A673 (cell line): ENCODE results near the gene SULT2B1. TPM values are rescaled to one million over a fixed set of nuclear protein-coding genes. Genes with fewer than 3 reads are reported as not detected.

Experiments
- BruUV-seq: library from RNA; stranded (reverse); fragments of 400-500 nt; replicated peaks from 2 replicates; lab custom pipeline; 2021; lab: Mats Ljungman, UMichigan
- CTCF ChIA-PET: fragments of 300-600 bp; sonication (Branson Sonifier 250); formaldehyde crosslinking; loops from one replicate; lab custom pipeline; 2022; ENCODE audit warnings: antibody characterized with exemption; lab: Charles Lee
- POLR2A ChIA-PET: fragments of 300-600 bp; sonication (Branson Sonifier 250); formaldehyde crosslinking; loops from one replicate; lab custom pipeline; 2022; ENCODE audit warnings: antibody characterized with exemption; ENCODE audit not compliant: low non-redundant PET; lab: Charles Lee
- DNase-seq: peaks from one replicate; pipeline ENCODE4 v3.0.0-alpha.2; 2015; ENCODE audit warnings: low spot score
- H3K27ac ChIP-seq: fragments of 200-600 bp; sonication (generic); 2 replicates; pipeline ENCODE4 v1.5.1; 2016; ENCODE audit warnings: mixed run types, low read depth, mild to moderate bottlenecking, mixed read lengths, antibody characterized with exemption, low read length; ENCODE audit not compliant: poor library complexity, severe bottlenecking
- H3K27me3 ChIP-seq: fragments of 200-600 bp; sonication (generic); replicated peaks from 2 replicates; pipeline ENCODE4 v1.6.1; 2017; ENCODE audit warnings: mixed run types, low read depth, mild to moderate bottlenecking, mixed read lengths, antibody characterized with exemption, low read length; ENCODE audit not compliant: insufficient read depth, poor library complexity
- H3K36me3 ChIP-seq: fragments of 200-600 bp; sonication (generic); 2 replicates; pipeline ENCODE4 v1.6.1; 2016; ENCODE audit warnings: mixed run types, mild to moderate bottlenecking, mixed read lengths, antibody characterized with exemption, low read length; ENCODE audit not compliant: insufficient read depth, poor library complexity, severe bottlenecking
- H3K4me1 ChIP-seq: fragments of 200-600 bp; sonication (generic); 2 replicates; pipeline ENCODE4 v1.6.1; 2017; ENCODE audit warnings: mixed run types, mild to moderate bottlenecking, mixed read lengths, antibody characterized with exemption, low read length; ENCODE audit not compliant: insufficient read depth, poor library complexity, severe bottlenecking
- H3K4me3 ChIP-seq: fragments of 200-600 bp; sonication (generic); 2 replicates; pipeline ENCODE4 v1.5.1; 2016; ENCODE audit warnings: low read depth, mixed run types, mild to moderate bottlenecking, mixed read lengths, low read length; ENCODE audit not compliant: poor library complexity, severe bottlenecking
- H3K9me3 ChIP-seq: fragments of 200-600 bp; sonication (generic); 2 replicates; pipeline ENCODE4 v1.6.1; 2016; ENCODE audit warnings: mixed run types, low read depth, mild to moderate bottlenecking, mixed read lengths, antibody characterized with exemption, low read length; ENCODE audit not compliant: poor library complexity, severe bottlenecking
- EZH2 ChIP-seq: fragments of 200-600 bp; sonication (generic); IDR thresholded peaks from 2 replicates; pipeline ENCODE4 v1.6.1; 2017; ENCODE audit warnings: borderline replicate concordance, low read depth, mild to moderate bottlenecking, mixed read lengths, antibody characterized with exemption, low read length; ENCODE audit not compliant: poor library complexity, severe bottlenecking
- intact Hi-C: fragments of 100-400 bp; cut with micrococcal nuclease; formaldehyde crosslinking; loops from one replicate; pipeline ENCODE4 v1.10.0; 2022; ENCODE audit not compliant: unreplicated experiment
- total RNA-seq: library from RNA; stranded (reverse); gene quantifications from 2 replicates; pipeline ENCODE4 v1.2.3, GENCODE V29; 2021
- TF ChIP-seq, protein P1 (sequence below): fragments of 300-800, 200-600 bp; sonication (generic); conservative IDR thresholded peaks from 2 replicates; pipeline ENCODE4 v1.5.1; 2017; ENCODE audit warnings: low read depth, mild to moderate bottlenecking, antibody characterized with exemption, low read length, moderate library complexity, mixed read lengths

The SULT2B1 gene
- total RNA-seq, 1 experiment from 2014 or later = 0.60 TPM

DNA sequence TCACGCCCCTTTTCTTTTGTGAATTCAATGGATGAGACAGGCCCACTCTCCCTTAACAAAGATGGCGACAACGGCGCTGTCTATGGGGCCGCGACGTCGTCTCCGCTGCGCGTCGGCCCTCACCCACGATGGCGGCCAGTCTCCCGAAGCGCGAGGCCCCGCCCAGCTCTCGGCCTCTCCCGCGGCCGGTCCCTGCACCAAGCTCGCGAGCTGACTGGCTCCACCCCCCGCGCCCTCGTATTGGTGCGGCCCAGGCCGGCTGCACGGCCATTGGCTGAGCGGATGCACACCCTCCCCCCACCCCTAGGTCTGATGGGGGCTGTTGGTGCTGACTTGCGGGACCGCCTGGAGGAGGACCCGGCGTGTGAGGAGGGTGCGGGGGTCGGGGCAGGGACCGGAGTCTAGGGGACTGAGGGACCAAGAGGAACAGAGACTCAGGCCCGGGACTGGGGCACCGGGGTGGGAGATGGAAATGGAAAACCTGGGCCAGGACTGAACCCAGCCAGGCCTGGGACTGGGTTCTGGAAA is 72.2 kb downstream of the SULT2B1 start:
- peaks cover 4% of the 10 kb centered on the region for H3K4me1 ChIP-seq
- peak overlapping the region; percentile 85 for H3K27ac ChIP-seq
- H3K4me3 ChIP-seq = peak overlapping the region; percentile 61
- no peaks in the 10 kb centered on the region for H3K27me3 ChIP-seq
- intact Hi-C loops = no loop called here
- H3K9me3 ChIP-seq = no peaks in the 10 kb centered on the region
- no peaks in the 10 kb centered on the region for H3K36me3 ChIP-seq
- ChIA-PET POLR2A (interaction anchor here (0.5 to 1.0 kb wide), 2 partner anchors 10 to 277 kb away, joined by 3 read pairs; no protein-coding TSS in a partner anchor), CTCF (no interaction called here)
- peak; percentile 99 for DNase-seq
- TF ChIP-seq, protein P1, sequence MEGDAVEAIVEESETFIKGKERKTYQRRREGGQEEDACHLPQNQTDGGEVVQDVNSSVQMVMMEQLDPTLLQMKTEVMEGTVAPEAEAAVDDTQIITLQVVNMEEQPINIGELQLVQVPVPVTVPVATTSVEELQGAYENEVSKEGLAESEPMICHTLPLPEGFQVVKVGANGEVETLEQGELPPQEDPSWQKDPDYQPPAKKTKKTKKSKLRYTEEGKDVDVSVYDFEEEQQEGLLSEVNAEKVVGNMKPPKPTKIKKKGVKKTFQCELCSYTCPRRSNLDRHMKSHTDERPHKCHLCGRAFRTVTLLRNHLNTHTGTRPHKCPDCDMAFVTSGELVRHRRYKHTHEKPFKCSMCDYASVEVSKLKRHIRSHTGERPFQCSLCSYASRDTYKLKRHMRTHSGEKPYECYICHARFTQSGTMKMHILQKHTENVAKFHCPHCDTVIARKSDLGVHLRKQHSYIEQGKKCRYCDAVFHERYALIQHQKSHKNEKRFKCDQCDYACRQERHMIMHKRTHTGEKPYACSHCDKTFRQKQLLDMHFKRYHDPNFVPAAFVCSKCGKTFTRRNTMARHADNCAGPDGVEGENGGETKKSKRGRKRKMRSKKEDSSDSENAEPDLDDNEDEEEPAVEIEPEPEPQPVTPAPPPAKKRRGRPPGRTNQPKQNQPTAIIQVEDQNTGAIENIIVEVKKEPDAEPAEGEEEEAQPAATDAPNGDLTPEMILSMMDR = no peak
- TF ChIP-seq EZH2 = no peak
- TSS peak; percentile 1 for BruUV-seq

DNA sequence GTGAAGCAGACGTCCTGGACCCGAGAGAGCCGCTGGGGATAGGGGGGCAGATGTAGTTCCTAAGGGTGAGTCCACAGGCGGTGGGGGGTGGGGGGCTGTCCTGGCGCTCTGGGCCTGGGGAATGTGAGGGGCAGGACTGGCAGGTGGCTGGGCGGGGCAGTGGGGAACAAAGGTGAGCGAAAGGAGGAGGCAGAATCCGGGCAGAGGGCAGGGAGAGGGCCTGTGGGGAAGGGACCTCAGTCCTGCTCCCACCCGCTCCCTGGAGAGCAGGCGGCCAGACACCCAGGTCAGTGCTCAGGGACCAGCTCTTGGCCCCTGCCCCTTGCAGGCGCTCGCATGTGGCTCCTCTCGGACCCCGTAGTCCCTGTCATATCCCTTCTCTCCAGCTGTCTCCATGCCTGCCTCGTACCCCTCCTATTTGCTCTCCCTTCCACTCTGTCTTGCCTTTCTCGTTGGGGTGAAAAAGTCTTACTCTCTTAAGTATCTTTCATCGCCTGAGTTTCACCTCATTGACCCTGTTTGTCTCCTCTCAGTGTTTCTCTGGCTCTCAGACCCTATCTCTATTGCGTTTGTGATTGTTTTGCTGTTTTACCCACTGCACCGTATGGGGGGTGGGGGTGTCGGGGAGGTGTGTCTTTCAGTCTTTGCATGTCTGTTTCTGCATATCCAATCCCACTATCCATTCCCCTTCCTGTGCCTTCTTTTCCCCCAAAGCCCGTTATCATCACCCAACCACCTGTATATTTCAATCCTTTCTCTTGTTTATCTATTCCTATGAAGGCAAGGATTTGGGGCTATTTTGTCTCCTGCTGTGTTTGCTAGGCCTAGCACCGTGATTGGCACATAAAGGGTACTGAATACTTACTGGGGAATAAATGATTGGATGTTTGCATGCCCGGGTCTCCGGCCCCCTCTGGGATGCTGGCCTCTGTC is 73.1 kb downstream of the SULT2B1 start:
- peak overlapping the region; percentile 85 for H3K27ac ChIP-seq
- no peaks in the 10 kb centered on the region for H3K27me3 ChIP-seq
- intact Hi-C loops = no loop called here
- ChIA-PET POLR2A (no interaction called here), CTCF (no interaction called here)
- no peaks in the 10 kb centered on the region for H3K9me3 ChIP-seq
- H3K4me3 ChIP-seq = peak overlapping the region; percentile 61
- TF ChIP-seq EZH2 = no peak
- TF ChIP-seq, protein P1 = no peak
- peaks cover 6% of the 10 kb centered on the region for H3K4me1 ChIP-seq
- BruUV-seq = no TSS peak
- H3K36me3 ChIP-seq = no peaks in the 10 kb centered on the region
- no peak for DNase-seq

DNA sequence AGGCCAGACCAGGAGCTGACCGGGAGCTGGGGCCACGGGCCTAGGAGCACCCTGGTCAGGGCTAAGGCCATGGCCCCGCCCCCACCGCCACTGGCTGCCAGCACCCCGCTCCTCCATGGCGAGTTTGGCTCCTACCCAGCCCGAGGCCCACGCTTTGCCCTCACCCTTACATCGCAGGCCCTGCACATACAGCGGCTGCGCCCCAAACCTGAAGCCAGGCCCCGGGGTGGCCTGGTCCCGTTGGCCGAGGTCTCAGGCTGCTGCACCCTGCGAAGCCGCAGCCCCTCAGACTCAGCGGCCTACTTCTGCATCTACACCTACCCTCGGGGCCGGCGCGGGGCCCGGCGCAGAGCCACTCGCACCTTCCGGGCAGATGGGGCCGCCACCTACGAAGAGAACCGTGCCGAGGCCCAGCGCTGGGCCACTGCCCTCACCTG is 73.9 kb downstream of the SULT2B1 start:
- no peaks in the 10 kb centered on the region for H3K9me3 ChIP-seq
- CTCF ChIA-PET = no interaction called here

More for the DNA sequence above, 73.9 kb downstream of the SULT2B1 start:
- POLR2A ChIA-PET = interaction anchor here (0.6 kb wide), 1 partner anchor 359 kb away, joined by 6 read pairs; no protein-coding TSS in a partner anchor
- intact Hi-C loops = no loop called here
- H3K27me3 ChIP-seq = no peaks in the 10 kb centered on the region
- peaks cover 14% of the 10 kb centered on the region for H3K4me1 ChIP-seq
- no peak overlapping the region for H3K27ac ChIP-seq
- no TSS peak for BruUV-seq
- H3K36me3 ChIP-seq = no peaks in the 10 kb centered on the region
- DNase-seq = no peak
- no peak overlapping the region for H3K4me3 ChIP-seq
- TF ChIP-seq, protein P1 = no peak
- no peak for TF ChIP-seq EZH2
